Transverse colon (tissue), 4 donors: ENCODE data around the gene PIGS. TPM values are rescaled to one million over a fixed set of nuclear protein-coding genes. Genes with fewer than 3 reads are reported as not detected.
"Not testable (repeated sequence)": the region's sequence is repeated elsewhere in the genome, so short reads cannot be mapped to it uniquely, and the experiment has no call there.

Experiments used
- DNase-seq: peaks from one replicate; pipeline ENCODE4 v3.0.0-alpha.2; 2019
- H3K27ac ChIP-seq, 4 donors: fragments of 200-600 bp; sonication (generic); 2 replicates each; pipeline ENCODE4 v1.5.1; 2016 to 2018; ENCODE audit warnings: inconsistent platforms in 4 of 4
- H3K27me3 ChIP-seq: fragments of 200-600 bp; sonication (generic); 2 replicates; pipeline ENCODE4 v1.5.1; 2017; ENCODE audit warnings: inconsistent platforms
- H3K36me3 ChIP-seq, 4 donors: fragments of 200-600 bp; sonication (generic); 2 replicates each; pipeline ENCODE4 v1.5.1; 2017 to 2019; ENCODE audit warnings: inconsistent platforms in 4 of 4
- H3K4me1 ChIP-seq, 4 donors: fragments of 200-600 bp; sonication (generic); 2 replicates each; pipeline ENCODE4 v1.5.1; 2017 to 2020; ENCODE audit warnings: inconsistent platforms in 4 of 4
- H3K4me3 ChIP-seq, 4 donors: fragments of 200-600 bp; sonication (generic); 1 replicate in 1 of 4; 2 replicates in 3 of 4; pipeline versions ENCODE4 v1.5.1 to v1.6.1; 2017 to 2019; ENCODE audit warnings: inconsistent platforms in 4 of 4
- H3K9me3 ChIP-seq, 2 donors: fragments of 200-600 bp; sonication (generic); 2 replicates each; pipeline ENCODE4 v1.5.1; 2017 to 2019; ENCODE audit warnings: inconsistent platforms in 2 of 2
- EP300 ChIP-seq: sonication (generic); formaldehyde crosslinking; IDR thresholded peaks from one replicate; pipeline ENCODE4 v1.6.1; 2017; ENCODE audit warnings: antibody characterized with exemption, low read depth
- POLR2A ChIP-seq: fragments of 450-650 bp; IDR thresholded peaks from one replicate; pipeline ENCODE4 v1.6.1; 2016; ENCODE audit warnings: antibody characterized with exemption, mild to moderate bottlenecking, moderate library complexity
- POLR2AphosphoS5 ChIP-seq, 3 donors: sonication (generic); formaldehyde crosslinking; IDR thresholded peaks; one replicate each; pipeline ENCODE4 v1.6.1; 2016; ENCODE audit warnings: antibody characterized with exemption in 3 of 3
- WGBS, 2 donors: methylation state at CpG; one replicate each; pipeline ENCODE4 v1.1.5; 2018; ENCODE audit warnings: low coverage in 1 of 2; 5-methylcytosine and 5-hydroxymethylcytosine counted together
- in situ Hi-C, 4 donors: fragments of 200-750 bp; cut with MboI; loops; one replicate each; pipeline versions ENCODE4 v1.15.0 to v1.15.1; 2017; ENCODE audit warnings: low sequenced_read_pairs in 3 of 4, low pct_ligation_motif_present in 1 of 4, low pct_unique_long_range_greater_than_20kb in 1 of 4
- intact Hi-C: fragments of 100-400 bp; cut with DNase I; formaldehyde crosslinking; loops from one replicate; pipeline ENCODE4 v1.15.1; 2023; ENCODE audit warnings: low total_unique reads
- total RNA-seq, 4 donors: library from RNA; depleted of rRNA; stranded (reverse); fragments of >200 nt; gene quantifications; one replicate each; pipeline ENCODE4 v1.1.0, GENCODE V29; 2016
- TF ChIP-seq, protein P1 (sequence below), 5 experiments: fragments of 200-600 bp in 3 of 5; fragments of 450-650 bp in 2 of 5; sonication (generic) in 3 of 5; IDR thresholded peaks; 1 replicate in 2 of 5; 2 replicates in 3 of 5; pipeline ENCODE4 v1.5.1; 2016 to 2017; ENCODE audit warnings: antibody characterized with exemption in 5 of 5, inconsistent platforms in 3 of 5, mild to moderate bottlenecking in 2 of 5, moderate library complexity in 1 of 5

The PIGS gene
- total RNA-seq, 4 donors from 2014 or later: 18.1 to 182 (median 87.6) TPM

DNA sequence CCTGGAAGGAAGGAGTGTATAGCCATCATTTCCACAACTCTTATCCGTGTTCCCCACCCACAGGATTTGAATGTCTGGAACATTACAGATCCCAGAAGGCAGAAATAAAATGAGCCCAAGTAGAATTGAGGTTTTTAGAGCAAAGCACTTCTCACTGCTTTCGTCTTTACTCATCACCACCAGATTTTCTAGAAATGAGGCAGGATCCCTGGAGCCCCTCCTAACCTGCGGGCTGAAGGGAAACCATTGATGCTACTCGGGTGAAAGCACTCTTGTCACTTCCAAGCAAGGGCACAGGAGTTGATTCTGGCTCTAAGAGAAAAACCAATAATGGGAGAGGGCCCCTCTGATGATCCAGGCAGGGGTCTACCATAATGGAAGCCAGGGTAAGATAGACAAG is 8.2 kb upstream of the PIGS start:
- no peaks in the 10 kb centered on the region for H3K36me3 ChIP-seq
- intact Hi-C loops: no loop called here
- 68 to 100% methylated on average over 1 to 4 of the region's 4 CpGs for WGBS, 2 donors
- no peaks in the 10 kb centered on the region for H3K9me3 ChIP-seq
- TF ChIP-seq EP300 (no peak), POLR2AphosphoS5 (IDR thresholded peaks at IDR 0.05) (no peak), POLR2A (no peak)
- TF ChIP-seq, protein P1, sequence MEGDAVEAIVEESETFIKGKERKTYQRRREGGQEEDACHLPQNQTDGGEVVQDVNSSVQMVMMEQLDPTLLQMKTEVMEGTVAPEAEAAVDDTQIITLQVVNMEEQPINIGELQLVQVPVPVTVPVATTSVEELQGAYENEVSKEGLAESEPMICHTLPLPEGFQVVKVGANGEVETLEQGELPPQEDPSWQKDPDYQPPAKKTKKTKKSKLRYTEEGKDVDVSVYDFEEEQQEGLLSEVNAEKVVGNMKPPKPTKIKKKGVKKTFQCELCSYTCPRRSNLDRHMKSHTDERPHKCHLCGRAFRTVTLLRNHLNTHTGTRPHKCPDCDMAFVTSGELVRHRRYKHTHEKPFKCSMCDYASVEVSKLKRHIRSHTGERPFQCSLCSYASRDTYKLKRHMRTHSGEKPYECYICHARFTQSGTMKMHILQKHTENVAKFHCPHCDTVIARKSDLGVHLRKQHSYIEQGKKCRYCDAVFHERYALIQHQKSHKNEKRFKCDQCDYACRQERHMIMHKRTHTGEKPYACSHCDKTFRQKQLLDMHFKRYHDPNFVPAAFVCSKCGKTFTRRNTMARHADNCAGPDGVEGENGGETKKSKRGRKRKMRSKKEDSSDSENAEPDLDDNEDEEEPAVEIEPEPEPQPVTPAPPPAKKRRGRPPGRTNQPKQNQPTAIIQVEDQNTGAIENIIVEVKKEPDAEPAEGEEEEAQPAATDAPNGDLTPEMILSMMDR (IDR thresholded peaks at IDR 0.05): no peak
- H3K4me3 ChIP-seq: no peak overlapping the region
- in situ Hi-C loops: no loop called here
- DNase-seq: no peak
- peaks cover 0 to 13% (median 7%) of the 10 kb centered on the region in 4 donors for H3K4me1 ChIP-seq
- H3K27me3 ChIP-seq: no peaks in the 10 kb centered on the region
- H3K27ac ChIP-seq: no peak overlapping the region

DNA sequence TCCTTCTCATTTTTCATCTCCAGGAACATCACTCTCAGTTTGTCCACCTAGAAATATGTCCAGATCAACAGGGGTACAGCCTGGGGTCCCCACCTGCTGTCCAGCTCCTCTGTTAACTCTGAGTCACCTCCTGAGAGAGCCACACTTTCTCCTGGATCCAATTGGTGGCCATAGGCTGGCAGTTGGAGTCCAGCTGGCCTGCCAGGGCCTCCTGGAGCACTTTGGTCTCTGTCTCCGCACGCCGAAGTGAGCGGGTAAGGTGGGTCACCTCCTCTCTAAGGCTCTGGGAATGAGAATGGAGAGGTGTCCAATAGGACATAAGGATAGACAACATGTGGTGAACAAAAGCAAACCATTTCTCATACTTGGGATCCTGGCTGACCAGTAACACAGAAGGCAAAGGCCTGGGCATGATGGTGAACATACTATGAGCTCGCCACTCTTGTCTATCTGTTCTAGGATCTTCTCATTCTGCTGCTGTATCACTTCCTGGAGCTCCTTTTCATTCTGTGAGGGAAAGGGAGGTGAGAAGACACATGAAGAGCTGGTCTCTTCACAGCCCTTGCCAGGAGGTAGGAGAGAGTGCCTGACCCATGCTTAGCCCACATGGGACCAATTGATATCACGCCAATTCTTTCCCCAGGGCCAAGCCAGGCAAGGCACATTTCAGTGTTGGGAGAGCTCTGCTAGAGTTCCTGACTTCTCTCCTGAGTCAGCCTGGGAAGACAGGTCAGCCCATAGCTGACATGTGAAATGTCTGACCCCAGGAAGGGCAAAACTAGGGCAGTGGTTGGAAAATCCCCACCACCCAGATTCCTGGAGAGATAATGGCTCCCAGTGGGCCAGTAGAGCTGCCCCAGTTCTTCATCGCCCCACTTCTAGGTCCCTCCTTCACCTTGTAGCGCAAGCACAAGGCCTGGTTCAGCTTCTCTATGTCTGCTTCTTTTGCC is 7.2 kb upstream of the PIGS start:
- H3K4me1 ChIP-seq: peaks cover 0 to 13% (median 7%) of the 10 kb centered on the region in 4 donors
- H3K4me3 ChIP-seq: no peak overlapping the region
- no peak overlapping the region for H3K27ac ChIP-seq
- in situ Hi-C loops (no loop called here), intact Hi-C loops (no loop called here)
- no peaks in the 10 kb centered on the region for H3K27me3 ChIP-seq
- WGBS, 2 donors: 90 to 96% methylated on average over 2 to 8 of the region's 8 CpGs
- H3K36me3 ChIP-seq: no peaks in the 10 kb centered on the region
- TF ChIP-seq, protein P1 (IDR thresholded peaks at IDR 0.05): no peak
- TF ChIP-seq POLR2A (no peak), POLR2AphosphoS5 (IDR thresholded peaks at IDR 0.05) (no peak), EP300 (no peak)
- DNase-seq: no peak
- no peaks in the 10 kb centered on the region for H3K9me3 ChIP-seq

DNA sequence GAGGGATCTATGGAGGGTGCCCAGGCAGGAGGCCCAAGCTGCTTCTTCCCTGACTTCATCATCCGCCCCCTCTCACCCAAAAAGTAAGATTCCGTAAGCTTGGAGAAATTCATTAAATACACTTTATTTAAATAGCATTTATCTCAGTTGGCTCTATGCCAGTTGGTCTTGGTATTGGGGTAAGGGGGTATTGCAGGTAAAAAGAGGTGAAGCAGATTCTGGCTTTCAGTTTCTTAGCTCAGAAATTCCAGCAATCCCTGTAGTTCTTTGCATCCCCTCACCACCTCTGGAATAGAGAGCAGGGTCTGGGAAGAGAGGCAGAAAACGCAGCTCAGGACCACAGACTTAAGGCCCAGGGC is 6.1 kb upstream of the PIGS start:
- Histone ChIP-seq H3K4me1 (peaks cover under 1 to 18% (median 8%) of the 10 kb centered on the region in 4 donors), H3K27me3 (no peaks in the 10 kb centered on the region), H3K27ac (peak overlapping the region in 3 of 4 donors; percentile 33 to 47 (median 42)), H3K4me3 (no peak overlapping the region), H3K9me3 (no peaks in the 10 kb centered on the region), H3K36me3 (no peaks in the 10 kb centered on the region)
- intact Hi-C loops (no loop called here), in situ Hi-C loops (no loop called here)
- DNase-seq: no peak
- TF ChIP-seq, protein P1 (IDR thresholded peaks at IDR 0.05): no peak
- TF ChIP-seq POLR2A (no peak), EP300 (no peak), POLR2AphosphoS5 (IDR thresholded peaks at IDR 0.05) (no peak)
- 93 to 96% methylated on average over 2 to 3 of the region's 3 CpGs for WGBS, 2 donors

DNA sequence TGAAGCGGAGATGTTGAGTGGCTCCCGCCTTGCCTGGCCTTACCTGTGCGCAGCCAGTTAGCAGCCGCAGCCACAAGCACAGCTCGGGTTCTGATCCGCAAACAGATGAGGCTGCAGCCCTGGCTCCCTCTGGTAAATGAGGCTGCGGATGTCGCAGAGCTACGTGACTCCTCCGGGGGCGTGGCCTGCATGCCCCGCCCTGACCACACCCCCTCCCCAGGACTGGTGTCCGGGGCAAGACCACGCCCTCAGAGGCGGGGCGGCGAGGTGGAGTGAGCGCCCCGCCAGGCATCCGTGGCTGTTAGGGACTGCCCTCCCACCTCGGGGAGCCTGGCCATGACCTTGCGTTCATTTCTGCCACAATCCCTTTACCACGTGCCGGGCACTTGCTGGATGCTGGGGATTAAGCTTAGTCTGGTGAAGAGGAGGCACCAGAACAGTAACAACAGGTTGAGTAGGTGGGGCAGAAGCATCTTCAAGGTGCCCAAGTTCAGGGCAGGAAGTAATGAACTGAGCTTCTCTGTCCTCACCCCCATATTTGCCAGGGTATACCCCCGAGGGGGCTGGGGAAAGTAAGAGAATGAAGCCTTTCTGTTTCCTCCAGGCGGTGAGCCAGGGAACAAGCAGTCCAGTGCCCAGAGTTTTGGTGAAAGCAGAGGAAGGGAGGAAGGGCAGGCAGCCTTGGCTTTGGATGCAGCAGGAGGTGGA is 5.6 kb upstream of the PIGS start, which contains the start of gene ALDOC:
ALDOC (minus strand) TSS at position 138 of the 708 bp plus-strand sequence. CDS start 1,363 bp downstream, outside the sequence.
- intact Hi-C loops: no loop called here
- Histone ChIP-seq H3K9me3 (no peaks in the 10 kb centered on the region), H3K4me1 (peaks cover 6 to 23% (median 13%) of the 10 kb centered on the region in 4 donors), H3K36me3 (no peaks in the 10 kb centered on the region), H3K4me3 (peak within 1 kb of the TSS in 2 of 4 donors; percentile 24 to 42), H3K27me3 (no peaks in the 10 kb centered on the region), H3K27ac (peak within 1 kb of the TSS; percentile 33 to 53 (median 44))
- TF ChIP-seq POLR2AphosphoS5 (IDR thresholded peaks at IDR 0.05): peak; percentile 94 to 98 (median 96)
- TF ChIP-seq, protein P1 (IDR thresholded peaks at IDR 0.05): no peak
- no peak for TF ChIP-seq EP300
- peak; percentile 91 for TF ChIP-seq POLR2A
- peak; percentile 98 for DNase-seq
- in situ Hi-C loops: no loop called here
- WGBS, 2 donors: 10 to 38% methylated on average over 2 to 17 of the region's 26 CpGs

DNA sequence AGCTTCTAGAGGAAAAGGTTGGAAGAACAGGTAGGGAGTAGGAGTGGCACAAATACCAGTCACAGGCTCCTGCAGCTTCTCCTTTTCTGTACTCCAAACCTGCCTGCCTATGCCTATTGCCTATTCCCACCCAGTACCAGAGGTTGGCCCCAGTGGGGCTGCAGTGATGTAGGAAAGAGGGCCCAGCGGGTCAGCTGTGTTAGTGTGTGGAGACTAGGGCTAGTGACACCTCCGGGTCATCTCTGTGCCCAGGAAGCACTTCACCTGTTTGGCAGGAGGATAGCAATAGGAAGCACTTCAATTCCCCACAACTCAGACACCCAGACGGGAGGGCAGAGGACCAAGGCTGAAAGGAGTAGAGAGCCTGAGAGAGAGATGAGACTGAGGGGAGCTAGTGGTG is 4.7 kb upstream of the PIGS start:
- peaks cover 7 to 26% (median 15%) of the 10 kb centered on the region in 4 donors for H3K4me1 ChIP-seq
- H3K9me3 ChIP-seq, H3K27ac ChIP-seq, in situ Hi-C loops, H3K27me3 ChIP-seq, intact Hi-C loops, DNase-seq, H3K36me3 ChIP-seq, H3K4me3 ChIP-seq: not testable (repeated sequence)
- WGBS, 2 donors: 78% methylated on average over 3 of the region's 3 CpGs; no CpG with 5 or more reads in 1 of the 2 donors
